ENCODE data around the gene ARHGEF28. TPM values are rescaled to one million over a fixed set of nuclear protein-coding genes. Genes with fewer than 3 reads are reported as not detected.

The ARHGEF28 gene
- polyA plus RNA-seq, 1 donor from 2014 or later, result not detected

GRCh38 chr5:73958037-73958436 lies 332.0 kb downstream of the ARHGEF28 start:
- Histone ChIP-seq H3K27ac (ENCODE audit: low read length) (no peak overlapping the region), H2AFZ (ENCODE audit: low read depth, low read length) (no peak overlapping the region), H3K27me3 (ENCODE audit: insufficient read depth, low read depth, low read length) (no peaks in the 10 kb centered on the region)

DNA sequence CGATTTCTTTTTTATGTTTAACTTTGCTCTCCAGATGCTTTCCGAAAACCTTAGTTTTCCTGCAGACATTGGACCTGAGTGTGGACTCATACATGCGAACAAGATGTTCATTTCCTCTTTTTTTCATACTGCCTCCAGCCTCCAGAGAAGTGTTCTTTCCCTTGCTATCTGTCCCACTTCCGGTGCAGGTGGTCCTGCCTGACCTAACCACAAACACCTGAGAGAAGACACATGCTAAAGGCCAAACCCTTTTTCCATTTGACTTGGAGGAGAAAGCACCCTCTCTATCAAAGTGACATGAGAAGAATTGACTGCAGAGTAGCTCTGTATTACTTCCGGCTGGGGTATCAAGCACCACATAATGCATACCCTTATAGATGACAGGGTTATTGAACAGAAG lies 334.0 kb downstream of the ARHGEF28 start:
- Histone ChIP-seq H3K9me3 (ENCODE audit: low read length) (no peaks in the 10 kb centered on the region), H3K9ac (ENCODE audit: low read length) (no peak overlapping the region)

More at GRCh38 chr5:73958037-73958436, 332.0 kb downstream of the ARHGEF28 start:
- H3K9ac ChIP-seq (ENCODE audit: low read length), result no peak overlapping the region
- no peaks in the 10 kb centered on the region for H3K9me3 ChIP-seq (ENCODE audit: low read length)
- no peak overlapping the region for H3K4me3 ChIP-seq (ENCODE audit: low read length)
- no peaks in the 10 kb centered on the region for H4K20me1 ChIP-seq (ENCODE audit: insufficient read depth)
- TF ChIP-seq TAF1 (IDR thresholded peaks at IDR 0.05; ENCODE audit: low read depth), result no peak
- H3K36me3 ChIP-seq (ENCODE audit: insufficient read depth, low read length), result no peaks in the 10 kb centered on the region
- H3K9me2 ChIP-seq (ENCODE audit: insufficient read depth, low read length), result no peaks in the 10 kb centered on the region
- H3F3A ChIP-seq (ENCODE audit: insufficient read depth, low read length, poor library complexity, severe bottlenecking), result no peaks in the 10 kb centered on the region
- no peaks in the 10 kb centered on the region for H3K79me2 ChIP-seq (replicated peaks; ENCODE audit: insufficient read depth, low read length)
- H3K4me2 ChIP-seq (ENCODE audit: low read length), result no peak overlapping the region

DNA sequence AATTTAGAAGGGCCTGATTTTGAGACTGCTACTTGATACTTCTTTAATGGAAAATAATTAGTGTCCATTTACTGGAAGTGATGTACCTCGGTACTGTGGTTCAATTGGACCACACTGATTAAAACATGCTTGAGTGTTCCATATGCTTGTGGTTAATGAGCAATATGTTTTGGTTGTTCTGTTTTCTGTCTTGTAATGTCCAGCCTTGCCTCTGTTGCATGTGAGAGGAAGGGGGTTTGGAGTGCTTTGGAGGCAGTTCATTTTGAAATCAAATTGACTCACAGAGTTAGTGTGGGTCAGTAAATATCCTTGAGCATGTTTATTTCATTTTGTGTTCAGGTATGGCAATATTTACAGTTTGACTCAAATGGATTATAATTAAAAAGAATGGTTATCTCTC lies 334.4 kb downstream of the ARHGEF28 start:
- no peaks in the 10 kb centered on the region for H3K9me2 ChIP-seq (ENCODE audit: insufficient read depth, low read length)
- TF ChIP-seq CTCF (IDR thresholded peaks at IDR 0.05; ENCODE audit: poor library complexity, severe bottlenecking), result no peak
- no peak for TF ChIP-seq RAD21 (conservative IDR thresholded peaks at IDR 0.05)
- no peak for TF ChIP-seq MXI1 (conservative IDR thresholded peaks at IDR 0.05; ENCODE audit: poor library complexity, severe bottlenecking)
- TF ChIP-seq POLR2AphosphoS5 (IDR thresholded peaks at IDR 0.05), result no peak
- no peak for TF ChIP-seq EP300 (conservative IDR thresholded peaks at IDR 0.05; ENCODE audit: poor library complexity, severe bottlenecking)
- no peak for TF ChIP-seq SMC3 (conservative IDR thresholded peaks at IDR 0.05; ENCODE audit: poor library complexity)
- no peak for TF ChIP-seq TAF1 (IDR thresholded peaks at IDR 0.05; ENCODE audit: low read depth)
- TF ChIP-seq REST (IDR thresholded peaks at IDR 0.05; ENCODE audit: borderline replicate concordance), result no peak
- no peak for TF ChIP-seq EZH2 (IDR thresholded peaks at IDR 0.05; ENCODE audit: borderline replicate concordance, insufficient read depth, low read length, poor library complexity, severe bottlenecking)
- H4K20me1 ChIP-seq (ENCODE audit: insufficient read depth), result no peaks in the 10 kb centered on the region
- H3K9ac ChIP-seq (ENCODE audit: low read length), result no peak overlapping the region
- H3K27me3 ChIP-seq (ENCODE audit: insufficient read depth, low read depth, low read length), result no peaks in the 10 kb centered on the region
- H2AFZ ChIP-seq (ENCODE audit: low read depth, low read length), result no peak overlapping the region
- no peak overlapping the region for H3K4me3 ChIP-seq (ENCODE audit: low read length)
- H3K9me3 ChIP-seq (ENCODE audit: low read length), result no peaks in the 10 kb centered on the region
- H3F3A ChIP-seq (ENCODE audit: insufficient read depth, low read length, poor library complexity, severe bottlenecking), result no peaks in the 10 kb centered on the region
- H3K79me2 ChIP-seq (replicated peaks; ENCODE audit: insufficient read depth, low read length), result no peaks in the 10 kb centered on the region
- H3K27ac ChIP-seq (ENCODE audit: low read length), result no peak overlapping the region
- no peaks in the 10 kb centered on the region for H3K36me3 ChIP-seq (ENCODE audit: insufficient read depth, low read length)
- no peak overlapping the region for H3K4me2 ChIP-seq (ENCODE audit: low read length)

More for the DNA sequence above, 334.0 kb downstream of the ARHGEF28 start:
- Histone ChIP-seq H4K20me1 (ENCODE audit: insufficient read depth) (no peaks in the 10 kb centered on the region), H3K4me2 (ENCODE audit: low read length) (no peak overlapping the region), H3K27ac (ENCODE audit: low read length) (no peak overlapping the region), H2AFZ (ENCODE audit: low read depth, low read length) (no peak overlapping the region), H3K9me2 (ENCODE audit: insufficient read depth, low read length) (no peaks in the 10 kb centered on the region), H3F3A (ENCODE audit: insufficient read depth, low read length, poor library complexity, severe bottlenecking) (no peaks in the 10 kb centered on the region), H3K36me3 (ENCODE audit: insufficient read depth, low read length) (no peaks in the 10 kb centered on the region), H3K79me2 (replicated peaks; ENCODE audit: insufficient read depth, low read length) (no peaks in the 10 kb centered on the region), H3K27me3 (ENCODE audit: insufficient read depth, low read depth, low read length) (no peaks in the 10 kb centered on the region), H3K4me3 (ENCODE audit: low read length) (no peak overlapping the region)
- no peak for TF ChIP-seq REST (IDR thresholded peaks at IDR 0.05; ENCODE audit: borderline replicate concordance)
- TF ChIP-seq TAF1 (IDR thresholded peaks at IDR 0.05; ENCODE audit: low read depth), result no peak
- TF ChIP-seq MXI1 (conservative IDR thresholded peaks at IDR 0.05; ENCODE audit: poor library complexity, severe bottlenecking), result no peak
- no peak for TF ChIP-seq RAD21 (conservative IDR thresholded peaks at IDR 0.05)
- TF ChIP-seq EP300 (conservative IDR thresholded peaks at IDR 0.05; ENCODE audit: poor library complexity, severe bottlenecking), result no peak

Measured in neural cell (in vitro differentiated cells).